ENCODE results near the gene MAGEE2. TPM values are rescaled to one million over a fixed set of nuclear protein-coding genes. Genes with fewer than 3 reads are reported as not detected.
A peak's percentile ranks its signal among the peaks of the same experiment; 100 is the strongest.
"Not testable (repeated sequence)": the region's sequence is repeated elsewhere in the genome, so short reads cannot be mapped to it uniquely, and the experiment has no call there.

MAGEE2 gene, protein sequence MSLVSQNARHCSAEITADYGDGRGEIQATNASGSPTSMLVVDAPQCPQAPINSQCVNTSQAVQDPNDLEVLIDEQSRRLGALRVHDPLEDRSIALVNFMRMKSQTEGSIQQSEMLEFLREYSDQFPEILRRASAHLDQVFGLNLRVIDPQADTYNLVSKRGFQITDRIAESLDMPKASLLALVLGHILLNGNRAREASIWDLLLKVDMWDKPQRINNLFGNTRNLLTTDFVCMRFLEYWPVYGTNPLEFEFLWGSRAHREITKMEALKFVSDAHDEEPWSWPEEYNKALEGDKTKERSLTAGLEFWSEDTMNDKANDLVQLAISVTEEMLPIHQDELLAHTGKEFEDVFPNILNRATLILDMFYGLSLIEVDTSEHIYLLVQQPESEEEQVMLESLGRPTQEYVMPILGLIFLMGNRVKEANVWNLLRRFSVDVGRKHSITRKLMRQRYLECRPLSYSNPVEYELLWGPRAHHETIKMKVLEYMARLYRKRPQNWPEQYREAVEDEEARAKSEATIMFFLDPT
- 1 to 10 TPM in 1 of 8 experiments, under 1 TPM in 5, not detected in 2; 0.17 to 1.2 (median 0.56) TPM for total RNA-seq

- Histone ChIP-seq H3K27ac (no peak within 1 kb of the TSS), H3K4me3 (no peak within 1 kb of the TSS), H3K4me1 (replicated peaks in 1 of 2) (no peaks in the 10 kb centered on the region)
- 0 to 96% (median 78%) methylated on average over 2 to 22 of the region's 36 CpGs; no CpG with 5 or more reads in 5 of the 10 experiments for WGBS, 10 experiments
- in situ Hi-C loops (cut with MboI; ENCODE audit: low pct_unique_long_range_greater_than_20kb in 2 of 9, low sequenced_read_pairs in 9 of 9, unreplicated experiment in 9 of 9), result no loop called here
- ATAC-seq (replicated peaks in 6 of 8), result peak in 1 of 8 experiments; percentile 47
Measured at GRCh38 chrX:75784680-75785491, at the start of gene MAGEE2. Gene MAGEE2, minus strand, starts transcription at chrX:75785254. Its CDS starts 203 bp downstream, at chrX:75785051.

GRCh38 chrX:75786290-75786689, 1.2 kb upstream of the MAGEE2 start:
- no peak for ATAC-seq (replicated peaks in 6 of 8)
- in situ Hi-C loops (cut with MboI; ENCODE audit: low pct_unique_long_range_greater_than_20kb in 2 of 9, low sequenced_read_pairs in 9 of 9, unreplicated experiment in 9 of 9), result no loop called here
- Histone ChIP-seq H3K4me3 (no peak overlapping the region), H3K4me1 (replicated peaks in 1 of 2) (no peaks in the 10 kb centered on the region), H3K27ac (no peak overlapping the region)
- 20 to 90% (median 75%) methylated on average over 3 to 4 of the region's 5 CpGs; no CpG with 5 or more reads in 7 of the 10 experiments for WGBS, 10 experiments

- 0 to 82% (median 73%) methylated on average over 1 to 9 of the region's 15 CpGs; no CpG with 5 or more reads in 5 of the 10 experiments for WGBS, 10 experiments
- peak overlapping the region in 2 of 5 donors; percentile 21 to 23 for H3K4me3 ChIP-seq
- peak in 1 of 8 experiments; percentile 76 for ATAC-seq (replicated peaks in 6 of 8)
- H3K27ac ChIP-seq, result peak overlapping the region in 1 of 2 donors; percentile 65
- in situ Hi-C loops (cut with MboI; ENCODE audit: low pct_unique_long_range_greater_than_20kb in 2 of 9, low sequenced_read_pairs in 9 of 9, unreplicated experiment in 9 of 9), result no loop called here
- H3K4me1 ChIP-seq (replicated peaks in 1 of 2), result no peaks in the 10 kb centered on the region
Measured at GRCh38 chrX:75781611-75782010, 3.4 kb downstream of the MAGEE2 start.

DNA sequence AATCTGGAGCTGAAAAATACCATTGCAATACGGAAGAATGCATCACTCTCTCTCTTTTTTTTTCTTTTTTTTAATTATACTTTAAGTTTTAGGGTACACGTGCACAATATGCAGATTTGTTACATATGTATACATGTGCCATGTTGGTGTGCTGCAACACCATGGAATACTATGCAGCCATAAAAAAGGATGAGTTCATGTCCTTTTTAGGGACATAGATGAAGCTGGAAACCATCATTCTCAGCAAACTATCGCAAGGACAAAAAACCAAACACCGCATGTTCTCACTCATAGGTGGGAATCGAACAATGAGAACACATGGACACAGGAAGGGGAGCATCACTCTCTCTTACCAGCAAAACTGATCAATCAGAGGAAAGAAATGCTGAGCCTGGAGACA, 17.0 kb downstream of the MAGEE2 start:
- ATAC-seq (replicated peaks in 6 of 8); H3K4me3 ChIP-seq; in situ Hi-C loops (cut with MboI; ENCODE audit: low pct_unique_long_range_greater_than_20kb in 2 of 9, low sequenced_read_pairs in 9 of 9, unreplicated experiment in 9 of 9); H3K4me1 ChIP-seq (replicated peaks in 1 of 2); H3K27ac ChIP-seq: not testable (repeated sequence)
- WGBS, 10 experiments, result 0 to 100% (median 29%) methylated on average over 1 to 2 of the region's 5 CpGs; no CpG with 5 or more reads in 5 of the 10 experiments

GRCh38 chrX:75748431-75748830, 36.6 kb downstream of the MAGEE2 start:
- in situ Hi-C loops (cut with MboI; ENCODE audit: low pct_unique_long_range_greater_than_20kb in 2 of 9, low sequenced_read_pairs in 9 of 9, unreplicated experiment in 9 of 9), result no loop called here
- Histone ChIP-seq H3K4me1 (replicated peaks in 1 of 2) (peaks cover 4 to 13% of the 10 kb centered on the region in 2 donors), H3K4me3 (no peak overlapping the region), H3K27ac (no peak overlapping the region)
- ATAC-seq (replicated peaks in 6 of 8), result peak in 5 of 8 experiments; percentile 46 to 66 (median 62)
- 100% methylated on average over 1 of the region's 2 CpGs; no CpG with 5 or more reads in 9 of the 10 experiments for WGBS, 10 experiments

- peak; percentile 51 to 86 (median 80) for ATAC-seq (replicated peaks in 6 of 8)
- Histone ChIP-seq H3K27ac (peak overlapping the region; percentile 71 to 91), H3K4me1 (replicated peaks in 1 of 2) (peaks cover 4 to 13% of the 10 kb centered on the region in 2 donors), H3K4me3 (peak overlapping the region; percentile 40 to 75 (median 62))
- 22 to 50% methylated on average over 1 to 2 of the region's 54 CpGs; no CpG with 5 or more reads in 8 of the 10 experiments for WGBS, 10 experiments
- in situ Hi-C loops (cut with MboI; ENCODE audit: low pct_unique_long_range_greater_than_20kb in 2 of 9, low sequenced_read_pairs in 9 of 9, unreplicated experiment in 9 of 9), result no loop called here
Measured at GRCh38 chrX:75746891-75747639, 38.0 kb downstream of the MAGEE2 start.
